AG04450 (cell line): ENCODE results near the gene NCS1. TPM values are rescaled to one million over a fixed set of nuclear protein-coding genes. Genes with fewer than 3 reads are reported as not detected.

Experiments
- CTCF ChIA-PET: fragments of 300-600, 350-600 bp; formaldehyde crosslinking; extraction: SDS; loops from one replicate; lab custom pipeline; 2022; ENCODE audit warnings: antibody characterized with exemption, inconsistent platforms; lab: Charles Lee
- POLR2A ChIA-PET: fragments of 350-600 bp; formaldehyde crosslinking; extraction: SDS; loops from one replicate; lab custom pipeline; 2021; ENCODE audit warnings: antibody characterized with exemption, inconsistent platforms; lab: Yijun Ruan, JAX
- DNase-seq: peaks from one replicate; pipeline ENCODE4 v3.0.0-alpha.2; 2011; ENCODE audit warnings: low read depth, low spot score
- H3K27ac ChIP-seq: one replicate; pipeline ENCODE4 v1.5.1; 2012; ENCODE audit warnings: low read depth, low read length, control low read depth
- H3K27me3 ChIP-seq: one replicate; pipeline ENCODE4 v1.6.0; 2012; ENCODE audit warnings: low read length; ENCODE audit not compliant: control insufficient read depth, insufficient read depth
- H3K4me3 ChIP-seq: 2 replicates; pipeline ENCODE4 v1.5.1; 2011; ENCODE audit warnings: mild to moderate bottlenecking, low read depth, low read length, control low read depth
- H3K9me3 ChIP-seq: 2 replicates; pipeline ENCODE4 v1.5.1; 2012; ENCODE audit warnings: low read length; ENCODE audit not compliant: control insufficient read depth, insufficient read depth
- polyA plus RNA-seq: library from polyadenylated mRNA; depleted of rRNA; stranded (reverse); fragments of >200 nt; gene quantifications from 2 replicates; pipeline ENCODE4 v1.2.3, GENCODE V29; 2011
- TF ChIP-seq, protein P1 (sequence below): IDR thresholded peaks from 2 replicates; pipeline ENCODE4 v1.5.1; 2011; ENCODE audit warnings: low read depth, low read length, control low read depth, inconsistent platforms

NCS1 gene
- polyA plus RNA-seq, 1 experiment, result 68.3 TPM

DNA sequence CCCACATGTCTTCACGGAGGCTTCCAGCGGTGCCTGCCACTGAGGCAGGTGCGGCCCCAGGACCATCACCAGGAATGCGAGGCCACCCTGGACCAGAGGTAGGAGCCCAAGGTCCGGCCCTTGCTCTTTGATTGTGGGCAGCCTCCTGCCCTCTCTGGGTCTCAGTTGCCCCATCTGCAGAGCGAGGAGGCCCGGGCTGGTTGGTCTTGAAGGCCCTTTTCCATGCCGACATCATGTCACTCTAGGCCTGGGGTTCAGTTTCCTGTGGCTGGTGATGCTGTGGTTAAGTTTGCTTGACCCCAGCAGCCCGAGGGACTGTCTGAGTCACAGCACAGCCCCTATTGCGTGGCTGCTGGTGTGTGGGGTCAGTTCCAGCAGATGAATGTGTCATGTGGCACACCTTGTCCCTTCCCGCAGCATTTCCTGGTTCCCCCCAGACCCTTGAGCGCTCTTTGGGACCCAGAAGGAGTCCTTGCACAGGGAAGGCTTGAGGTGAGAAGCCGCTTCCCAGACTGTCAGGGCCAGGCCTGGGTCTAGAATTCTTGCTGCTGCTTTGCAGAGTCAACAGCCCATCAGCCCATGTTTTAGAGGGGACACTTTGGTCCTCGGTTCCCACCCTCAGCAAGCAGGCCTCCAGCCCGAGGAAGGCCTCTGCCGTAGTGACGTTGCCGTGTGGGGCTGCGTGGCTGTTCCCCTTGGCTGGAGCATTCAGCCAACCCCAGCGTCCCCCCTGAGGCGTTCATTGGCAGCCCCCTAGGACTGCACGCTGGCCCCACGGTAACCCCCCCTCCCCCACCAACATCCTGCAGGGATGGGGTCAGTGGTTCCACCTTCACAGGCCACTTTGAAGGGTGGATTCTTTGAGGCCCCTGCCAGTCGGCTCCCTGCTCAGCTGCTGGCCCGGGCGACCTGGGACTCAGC lies 62.4 kb downstream of the NCS1 start:
- no peak overlapping the region for H3K27ac ChIP-seq
- no peak overlapping the region for H3K4me3 ChIP-seq
- TF ChIP-seq, protein P1, sequence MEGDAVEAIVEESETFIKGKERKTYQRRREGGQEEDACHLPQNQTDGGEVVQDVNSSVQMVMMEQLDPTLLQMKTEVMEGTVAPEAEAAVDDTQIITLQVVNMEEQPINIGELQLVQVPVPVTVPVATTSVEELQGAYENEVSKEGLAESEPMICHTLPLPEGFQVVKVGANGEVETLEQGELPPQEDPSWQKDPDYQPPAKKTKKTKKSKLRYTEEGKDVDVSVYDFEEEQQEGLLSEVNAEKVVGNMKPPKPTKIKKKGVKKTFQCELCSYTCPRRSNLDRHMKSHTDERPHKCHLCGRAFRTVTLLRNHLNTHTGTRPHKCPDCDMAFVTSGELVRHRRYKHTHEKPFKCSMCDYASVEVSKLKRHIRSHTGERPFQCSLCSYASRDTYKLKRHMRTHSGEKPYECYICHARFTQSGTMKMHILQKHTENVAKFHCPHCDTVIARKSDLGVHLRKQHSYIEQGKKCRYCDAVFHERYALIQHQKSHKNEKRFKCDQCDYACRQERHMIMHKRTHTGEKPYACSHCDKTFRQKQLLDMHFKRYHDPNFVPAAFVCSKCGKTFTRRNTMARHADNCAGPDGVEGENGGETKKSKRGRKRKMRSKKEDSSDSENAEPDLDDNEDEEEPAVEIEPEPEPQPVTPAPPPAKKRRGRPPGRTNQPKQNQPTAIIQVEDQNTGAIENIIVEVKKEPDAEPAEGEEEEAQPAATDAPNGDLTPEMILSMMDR, result no peak
- DNase-seq, result no peak
- no peaks in the 10 kb centered on the region for H3K27me3 ChIP-seq
- ChIA-PET POLR2A (interaction anchor here (0.6 kb wide), 1 partner anchor 51 kb away, joined by 3 read pairs; no protein-coding TSS in a partner anchor), CTCF (interaction anchor here (9.9 kb wide), 1 partner anchor 127 kb away, joined by 112 read pairs; no protein-coding TSS in a partner anchor)
- no peaks in the 10 kb centered on the region; the same call in 1 of the 2 replicates for H3K9me3 ChIP-seq

DNA sequence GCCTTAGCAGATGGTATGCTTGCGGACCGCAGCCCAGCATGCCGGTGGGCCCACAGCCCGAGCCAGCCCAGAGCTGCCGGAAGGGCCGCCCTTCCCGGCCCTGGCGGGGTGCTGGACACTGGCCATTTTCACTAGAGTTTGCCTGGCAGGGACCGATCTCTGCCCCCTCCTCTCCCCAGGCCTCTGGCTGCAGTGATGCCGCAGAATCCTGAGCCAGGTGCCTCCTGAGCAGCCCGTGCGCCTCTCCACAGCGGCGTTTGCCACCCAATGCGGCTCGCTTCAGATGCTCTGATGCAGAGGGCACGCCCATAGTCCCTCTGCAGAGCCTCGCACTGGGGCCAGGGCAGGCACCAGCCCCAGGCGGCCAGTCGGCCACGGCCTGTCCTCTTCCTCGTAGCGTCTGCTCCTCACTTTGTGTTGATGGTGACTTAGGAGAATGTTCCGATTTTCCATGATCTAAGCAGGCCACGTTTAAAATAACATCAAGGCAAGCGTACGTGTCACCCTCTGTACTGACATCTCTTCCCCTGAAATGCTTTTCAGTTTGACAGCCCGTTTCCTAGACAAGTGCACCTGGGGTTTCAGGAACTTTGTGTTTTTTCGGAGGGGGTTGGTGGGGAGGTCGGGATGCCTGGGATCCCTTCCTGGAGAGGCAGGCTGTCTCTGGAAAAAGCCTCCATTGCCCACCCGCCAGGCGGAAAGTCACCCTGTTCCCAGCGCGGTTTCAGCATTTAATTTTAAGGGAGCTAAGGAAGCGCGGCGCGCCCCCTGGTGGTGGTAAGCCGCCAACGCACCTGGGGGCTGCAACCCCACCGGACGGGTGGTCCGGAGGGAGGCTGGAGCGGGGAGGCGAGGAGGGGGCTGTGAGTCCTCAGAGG lies 63.6 kb downstream of the NCS1 start:
- CTCF ChIA-PET, result interaction anchor here (0.5 to 9.9 kb wide), 22 partner anchors 9 to 269 kb away, joined by 3 to 112 read pairs (median 5); no protein-coding TSS in a partner anchor
- H3K9me3 ChIP-seq, result no peaks in the 10 kb centered on the region; the same call in 1 of the 2 replicates
- peak; percentile 13 for DNase-seq
- H3K27me3 ChIP-seq, result no peaks in the 10 kb centered on the region
- H3K27ac ChIP-seq, result no peak overlapping the region
- TF ChIP-seq, protein P1, result peak; percentile 98
- no peak overlapping the region for H3K4me3 ChIP-seq
- POLR2A ChIA-PET, result interaction anchor here (0.7 kb wide), 1 partner anchor 179 kb away, joined by 4 read pairs; no protein-coding TSS in a partner anchor

DNA sequence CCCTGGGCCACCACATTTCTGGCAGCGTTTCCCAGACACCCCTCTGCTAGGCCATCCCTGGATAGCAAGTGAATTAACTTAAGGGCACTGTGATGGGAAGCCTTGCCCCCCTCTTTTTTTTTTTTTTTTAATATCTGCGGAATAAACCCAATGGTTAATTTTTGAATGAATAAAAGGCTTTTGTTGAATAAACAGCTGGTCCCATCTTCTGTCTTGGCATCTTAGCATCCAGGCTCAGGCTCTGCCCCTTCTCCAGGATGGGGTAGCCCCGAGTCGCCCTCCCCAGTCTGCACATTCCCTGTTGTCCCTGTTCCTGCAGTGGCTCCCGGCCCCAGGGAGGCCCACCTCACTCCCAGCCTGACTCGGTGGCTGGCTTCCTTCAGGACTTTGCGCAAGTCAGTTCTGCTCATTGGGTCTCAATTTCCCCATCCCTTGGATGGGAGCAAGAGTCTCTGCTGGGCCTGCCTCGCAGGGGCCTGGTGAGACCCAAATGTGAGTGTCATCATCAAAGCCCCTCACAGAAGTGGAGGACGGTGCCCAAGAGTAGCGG lies 64.3 kb downstream of the NCS1 start:
- CTCF ChIA-PET, result interaction anchor here (0.5 to 9.9 kb wide), 39 partner anchors 9 to 1367 kb away, joined by 3 to 112 read pairs (median 4); no protein-coding TSS in a partner anchor

DNA sequence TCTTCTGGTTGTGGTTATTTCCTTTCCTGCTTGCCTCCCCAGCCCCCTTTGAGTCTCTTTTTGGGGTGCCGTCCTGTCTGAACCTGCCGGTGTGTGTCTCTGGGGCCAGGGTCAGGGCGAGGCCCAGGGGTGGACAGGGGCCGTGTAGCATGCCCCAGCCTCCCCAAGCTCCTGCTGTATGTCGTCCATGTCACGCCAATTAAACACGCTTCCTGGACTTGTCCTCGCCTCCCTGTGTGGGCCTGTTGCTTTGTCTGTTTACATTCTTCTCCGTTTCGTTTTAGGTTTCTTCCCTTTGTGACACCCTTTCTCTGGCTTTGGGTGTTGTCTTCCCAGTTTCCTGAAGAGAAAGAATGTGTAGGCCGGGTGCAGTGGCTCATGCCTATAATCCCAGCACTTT lies 64.9 kb downstream of the NCS1 start:
- TF ChIP-seq, protein P1, result no peak
- Histone ChIP-seq H3K9me3 (no peaks in the 10 kb centered on the region; the same call in 1 of the 2 replicates), H3K27ac (peak overlapping the region; percentile 39), H3K27me3 (no peaks in the 10 kb centered on the region), H3K4me3 (no peak overlapping the region)
- ChIA-PET POLR2A (no interaction called here), CTCF (interaction anchor here (0.6 to 9.9 kb wide), 34 partner anchors 8 to 1367 kb away, joined by 3 to 112 read pairs (median 4); no protein-coding TSS in a partner anchor)
- no peak for DNase-seq

More for the DNA sequence above, 64.3 kb downstream of the NCS1 start:
- H3K27ac ChIP-seq, result peak overlapping the region; percentile 39
- DNase-seq, result no peak
- TF ChIP-seq, protein P1, result no peak
- H3K9me3 ChIP-seq, result no peaks in the 10 kb centered on the region; the same call in 1 of the 2 replicates
- POLR2A ChIA-PET, result interaction anchor here (0.7 kb wide), 1 partner anchor 179 kb away, joined by 4 read pairs; no protein-coding TSS in a partner anchor
- H3K4me3 ChIP-seq, result no peak overlapping the region
- no peaks in the 10 kb centered on the region for H3K27me3 ChIP-seq
